Astrocyte (in vitro differentiated cells and primary cell): Measurements from ENCODE around the gene CLSTN3.

Experiments used
- EZH2 ChIP-seq: IDR thresholded peaks from 2 replicates; pipeline ENCODE4 v1.6.1; 2012; ENCODE audit warnings: mild to moderate bottlenecking, low read length, inconsistent platforms; ENCODE audit not compliant: insufficient read depth
- TF ChIP-seq, protein P1 (sequence below): IDR thresholded peaks from 2 replicates; pipeline ENCODE4 v1.5.1; 2011; ENCODE audit warnings: low read depth, mild to moderate bottlenecking, inconsistent platforms, low read length, moderate library complexity; ENCODE audit not compliant: insufficient read depth

GRCh38 chr12:7139200-7139599 lies 9.0 kb downstream of the CLSTN3 start:
- no peak for TF ChIP-seq EZH2
- TF ChIP-seq, protein P1, sequence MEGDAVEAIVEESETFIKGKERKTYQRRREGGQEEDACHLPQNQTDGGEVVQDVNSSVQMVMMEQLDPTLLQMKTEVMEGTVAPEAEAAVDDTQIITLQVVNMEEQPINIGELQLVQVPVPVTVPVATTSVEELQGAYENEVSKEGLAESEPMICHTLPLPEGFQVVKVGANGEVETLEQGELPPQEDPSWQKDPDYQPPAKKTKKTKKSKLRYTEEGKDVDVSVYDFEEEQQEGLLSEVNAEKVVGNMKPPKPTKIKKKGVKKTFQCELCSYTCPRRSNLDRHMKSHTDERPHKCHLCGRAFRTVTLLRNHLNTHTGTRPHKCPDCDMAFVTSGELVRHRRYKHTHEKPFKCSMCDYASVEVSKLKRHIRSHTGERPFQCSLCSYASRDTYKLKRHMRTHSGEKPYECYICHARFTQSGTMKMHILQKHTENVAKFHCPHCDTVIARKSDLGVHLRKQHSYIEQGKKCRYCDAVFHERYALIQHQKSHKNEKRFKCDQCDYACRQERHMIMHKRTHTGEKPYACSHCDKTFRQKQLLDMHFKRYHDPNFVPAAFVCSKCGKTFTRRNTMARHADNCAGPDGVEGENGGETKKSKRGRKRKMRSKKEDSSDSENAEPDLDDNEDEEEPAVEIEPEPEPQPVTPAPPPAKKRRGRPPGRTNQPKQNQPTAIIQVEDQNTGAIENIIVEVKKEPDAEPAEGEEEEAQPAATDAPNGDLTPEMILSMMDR, result no peak
